B cell (primary cell): ENCODE measurements around the gene SLC39A1. TPM values are rescaled to one million over a fixed set of nuclear protein-coding genes. Genes with fewer than 3 reads are reported as not detected.

Experiments
- ATAC-seq: fragments of 200-7000 bp; cut with Tn5 transposase; one replicate; pipeline ENCODE4 v1.10.0; 2021; ENCODE audit warnings: low read depth, mild to moderate bottlenecking, moderate number of reproducible peaks, moderate library complexity
- CTCF ChIA-PET: fragments of 350-600 bp; sonication (Branson Sonifier 250); formaldehyde crosslinking; loops from one replicate; lab custom pipeline; 2021; ENCODE audit warnings: antibody characterized with exemption, inconsistent platforms; lab: Charles Lee
- POLR2A ChIA-PET: fragments of 350-600 bp; sonication (Branson Sonifier 250); formaldehyde crosslinking; loops from one replicate; lab custom pipeline; 2021; ENCODE audit warnings: antibody characterized with exemption; lab: Charles Lee
- DNase-seq: peaks from one replicate; pipeline ENCODE4 v3.0.0; 2013
- H2AFZ ChIP-seq: 2 replicates; pipeline ENCODE4 v1.6.1; 2012; ENCODE audit warnings: mild to moderate bottlenecking, low read depth, low read length; ENCODE audit not compliant: insufficient read depth, poor library complexity, severe bottlenecking
- H3K27ac ChIP-seq, 2 donors: 1 replicate in 1 of 2; 2 replicates in 1 of 2; pipeline ENCODE4 v1.5.1; 2012 to 2013; ENCODE audit warnings: low read length in 2 of 2, mild to moderate bottlenecking in 2 of 2, moderate library complexity in 1 of 2
- H3K27me3 ChIP-seq, 4 experiments: fragments of 200-600 bp in 1 of 4; sonication (generic) in 1 of 4; replicated peaks in 1 of 4; 1 replicate in 2 of 4; 2 replicates in 2 of 4; pipeline versions ENCODE4 v1.6.1 to v1.7.0; 2013 to 2016; ENCODE audit warnings: low read length in 3 of 4, mild to moderate bottlenecking in 2 of 4, mixed read lengths in 1 of 4, moderate library complexity in 1 of 4; ENCODE audit not compliant: insufficient read depth in 4 of 4, control insufficient read depth in 3 of 4; ENCODE audit errors: control extremely low read depth in 1 of 4
- H3K36me3 ChIP-seq, 2 experiments: replicated peaks in 1 of 2; 1 replicate in 1 of 2; 2 replicates in 1 of 2; pipeline versions ENCODE4 v1.6.1 to v1.7.1; 2013; ENCODE audit warnings: low read length in 1 of 2; ENCODE audit not compliant: insufficient read depth in 2 of 2, control insufficient read depth in 1 of 2; ENCODE audit errors: control extremely low read depth in 1 of 2, extremely low read depth in 1 of 2
- H3K4me1 ChIP-seq, 2 donors: fragments of 200-600 bp in 1 of 2; sonication (generic) in 1 of 2; 1 replicate in 1 of 2; 2 replicates in 1 of 2; pipeline versions ENCODE4 v1.5.1 to v1.6.1; 2013 to 2017; ENCODE audit warnings: low read length in 2 of 2; ENCODE audit not compliant: control insufficient read depth in 2 of 2, insufficient read depth in 2 of 2
- H3K4me2 ChIP-seq: replicated peaks from 2 replicates; pipeline ENCODE3; 2012; ENCODE audit warnings: mild to moderate bottlenecking, low read depth, low read length; ENCODE audit not compliant: poor library complexity, severe bottlenecking
- H3K4me3 ChIP-seq, 5 experiments: fragments of 200-600 bp in 1 of 5; sonication (generic) in 1 of 5; 1 replicate in 3 of 5; 2 replicates in 2 of 5; pipeline versions ENCODE4 v1.5.1 to v1.7.0; 2011 to 2016; ENCODE audit warnings: low read length in 4 of 5, mild to moderate bottlenecking in 4 of 5, low read depth in 2 of 5, control low read depth in 1 of 5, moderate library complexity in 1 of 5; ENCODE audit not compliant: insufficient read depth in 1 of 5; ENCODE audit errors: control extremely low read depth in 1 of 5, extremely low read depth in 1 of 5
- H3K79me2 ChIP-seq: fragments of 200-600 bp; sonication (generic); one replicate; pipeline ENCODE4 v1.6.0; 2016; ENCODE audit warnings: low read length; ENCODE audit not compliant: control insufficient read depth, insufficient read depth
- H3K9ac ChIP-seq: fragments of 200-600 bp; sonication (generic); 2 replicates; pipeline ENCODE4 v1.6.1; 2017; ENCODE audit warnings: mild to moderate bottlenecking, low read length, moderate library complexity
- H3K9me3 ChIP-seq, 3 donors: one replicate each; pipeline versions ENCODE4 v1.6.1 to v1.7.1; 2013; ENCODE audit warnings: low read length in 2 of 3; ENCODE audit not compliant: control insufficient read depth in 2 of 3, insufficient read depth in 1 of 3; ENCODE audit errors: control extremely low read depth in 1 of 3
- H4K20me1 ChIP-seq: 2 replicates; pipeline ENCODE4 v1.6.0; 2012; ENCODE audit warnings: mild to moderate bottlenecking, low read length; ENCODE audit not compliant: insufficient read depth, control insufficient read depth, poor library complexity, severe bottlenecking
- H3K27ac Mint-ChIP-seq: one replicate; pipeline ENCODE4 v1.8.0; 2021; ENCODE audit warnings: mixed read lengths
- H3K27me3 Mint-ChIP-seq: one replicate; pipeline ENCODE4 v1.8.0; 2021; ENCODE audit warnings: mixed read lengths
- H3K4me1 Mint-ChIP-seq: one replicate; pipeline ENCODE4 v1.8.0; 2021; ENCODE audit warnings: mixed read lengths
- H3K4me3 Mint-ChIP-seq: one replicate; pipeline ENCODE4 v1.8.0; 2021; ENCODE audit warnings: mixed read lengths
- H3K9me3 Mint-ChIP-seq: one replicate; pipeline ENCODE4 v1.8.0; 2022; ENCODE audit warnings: mixed read lengths; ENCODE audit not compliant: insufficient read depth
- EZH2 ChIP-seq: IDR thresholded peaks from 2 replicates; pipeline ENCODE4 v1.6.1; 2012; ENCODE audit warnings: borderline replicate concordance, low read depth, mild to moderate bottlenecking, moderate library complexity, low read length; ENCODE audit not compliant: insufficient read depth, poor library complexity, severe bottlenecking
- WGBS: methylation state at CpG from one replicate; pipeline ENCODE4 v1.1.5; 2013; ENCODE audit warnings: missing lambda C conversion rate; ENCODE audit not compliant: insufficient coverage; 5-methylcytosine and 5-hydroxymethylcytosine counted together
- intact Hi-C: fragments of 100-400 bp; cut with micrococcal nuclease; formaldehyde crosslinking; loops from one replicate; pipeline ENCODE4 v1.10.0; 2022
- polyA plus RNA-seq: library from polyadenylated mRNA; depleted of rRNA; stranded (reverse); fragments of >200 nt; gene quantifications from 2 replicates; pipeline ENCODE4 v1.2.3, GENCODE V29; 2012
- total RNA-seq, 2 donors: library from RNA; stranded (reverse); fragments of 120-200 nt in 1 of 2; gene quantifications; 1 replicate in 1 of 2; 2 replicates in 1 of 2; pipeline versions ENCODE4 v1.2.3 to v1.2.4, GENCODE V29; 2013 to 2022
- TF ChIP-seq, protein P1 (sequence below): fragments of 200-600 bp; IDR thresholded peaks from one replicate; pipeline ENCODE4 v1.8.0; 2022; ENCODE audit warnings: antibody characterized with exemption, mild to moderate bottlenecking

Gene SLC39A1
- total and polyA plus RNA-seq, 2 donors (not counting 1 experiment from before 2014, with no cell fraction given): 19.3 to 28.1 TPM

- peaks cover 52% of the 10 kb centered on the region for H3K4me1 Mint-ChIP-seq
- POLR2A ChIA-PET: no interaction called here
- no peak overlapping the region for H3K9ac ChIP-seq
- no peaks in the 10 kb centered on the region for H3K9me3 Mint-ChIP-seq
- TF ChIP-seq EZH2: no peak
- TF ChIP-seq, protein P1, sequence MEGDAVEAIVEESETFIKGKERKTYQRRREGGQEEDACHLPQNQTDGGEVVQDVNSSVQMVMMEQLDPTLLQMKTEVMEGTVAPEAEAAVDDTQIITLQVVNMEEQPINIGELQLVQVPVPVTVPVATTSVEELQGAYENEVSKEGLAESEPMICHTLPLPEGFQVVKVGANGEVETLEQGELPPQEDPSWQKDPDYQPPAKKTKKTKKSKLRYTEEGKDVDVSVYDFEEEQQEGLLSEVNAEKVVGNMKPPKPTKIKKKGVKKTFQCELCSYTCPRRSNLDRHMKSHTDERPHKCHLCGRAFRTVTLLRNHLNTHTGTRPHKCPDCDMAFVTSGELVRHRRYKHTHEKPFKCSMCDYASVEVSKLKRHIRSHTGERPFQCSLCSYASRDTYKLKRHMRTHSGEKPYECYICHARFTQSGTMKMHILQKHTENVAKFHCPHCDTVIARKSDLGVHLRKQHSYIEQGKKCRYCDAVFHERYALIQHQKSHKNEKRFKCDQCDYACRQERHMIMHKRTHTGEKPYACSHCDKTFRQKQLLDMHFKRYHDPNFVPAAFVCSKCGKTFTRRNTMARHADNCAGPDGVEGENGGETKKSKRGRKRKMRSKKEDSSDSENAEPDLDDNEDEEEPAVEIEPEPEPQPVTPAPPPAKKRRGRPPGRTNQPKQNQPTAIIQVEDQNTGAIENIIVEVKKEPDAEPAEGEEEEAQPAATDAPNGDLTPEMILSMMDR: no peak
- H3K4me2 ChIP-seq: no peak overlapping the region
- H2AFZ ChIP-seq: no peak overlapping the region
- H3K27ac ChIP-seq: peak overlapping the region in 1 of 2 donors; percentile 60
- CTCF ChIA-PET: interaction anchor here (1.5 kb wide), 1 partner anchor 35 kb away, joined by 4 read pairs; the partner anchor contains the start of gene RAB13
- no peak overlapping the region for H3K4me3 ChIP-seq
- H3K9me3 ChIP-seq: no peaks in the 10 kb centered on the region
- intact Hi-C loops: no loop called here
- no peak for DNase-seq
- no peaks in the 10 kb centered on the region for H3K27me3 ChIP-seq
- no peak overlapping the region for H3K4me3 Mint-ChIP-seq
- H3K36me3 ChIP-seq: peaks cover 2 to 70% of the 10 kb centered on the region in 2 experiments
- peak overlapping the region; percentile 10 for H3K27ac Mint-ChIP-seq
- H4K20me1 ChIP-seq: peaks cover 74% of the 10 kb centered on the region
- no peak for ATAC-seq
- H3K4me1 ChIP-seq: peaks cover 28 to 38% of the 10 kb centered on the region in 2 donors
- 87% methylated on average over 11 of the region's 11 CpGs for WGBS
- H3K27me3 Mint-ChIP-seq: no peaks in the 10 kb centered on the region
- H3K79me2 ChIP-seq: peaks cover 63% of the 10 kb centered on the region
Measured at GRCh38 chr1:153951183-153951582, 12.2 kb downstream of the SLC39A1 start.

- CTCF ChIA-PET: interaction anchor here (0.6 to 5.9 kb wide), 25 partner anchors 11 to 381 kb away, joined by 3 to 65 read pairs (median 4); partner anchors contain the start of genes CREB3L4, CRTC2, GATAD2B and JTB
- H3K4me3 ChIP-seq: peak within 1 kb of the TSS; percentile 54 to 95 (median 85)
- H3K4me1 Mint-ChIP-seq: peaks cover 56% of the 10 kb centered on the region
- intact Hi-C loops: loop anchor here (1.0 to 5.0 kb wide), 9 partner anchors 12 to 275 kb away; partner anchors contain the start of genes CREB3L4, CRTC2, INTS3 and RPS27
- peaks cover 55% of the 10 kb centered on the region for H3K79me2 ChIP-seq
- H3K4me2 ChIP-seq: peak within 1 kb of the TSS; percentile 89
- H2AFZ ChIP-seq: peak within 1 kb of the TSS; percentile 53
- H3K9ac ChIP-seq: peak within 1 kb of the TSS; percentile 89
- no peaks in the 10 kb centered on the region for H3K27me3 ChIP-seq
- peak within 1 kb of the TSS; percentile 96 for H3K27ac Mint-ChIP-seq
- DNase-seq: peak; percentile 89
- H4K20me1 ChIP-seq: peaks cover 53% of the 10 kb centered on the region
- ATAC-seq: peak; percentile 54
- no peaks in the 10 kb centered on the region for H3K27me3 Mint-ChIP-seq
- no peaks in the 10 kb centered on the region for H3K9me3 Mint-ChIP-seq
- peak within 1 kb of the TSS; percentile 91 to 98 for H3K27ac ChIP-seq
- peaks cover 36 to 53% of the 10 kb centered on the region in 2 donors for H3K4me1 ChIP-seq
- POLR2A ChIA-PET: interaction anchor here (0.5 to 4.4 kb wide), 17 partner anchors 9 to 1961 kb away, joined by 3 to 124 read pairs (median 6); partner anchors contain the start of genes CREB3L4, CRTC2, GATAD2B and JTB
- H3K9me3 ChIP-seq: no peaks in the 10 kb centered on the region
- peaks cover 8 to 60% of the 10 kb centered on the region in 2 experiments for H3K36me3 ChIP-seq
- peak within 1 kb of the TSS; percentile 94 for H3K4me3 Mint-ChIP-seq
- no peak for TF ChIP-seq EZH2
- TF ChIP-seq, protein P1: peak; percentile 87
- WGBS: 7% methylated on average over 28 of the region's 28 CpGs
Measured at GRCh38 chr1:153946622-153947241, 16.6 kb downstream of the SLC39A1 start, which contains the start of gene DENND4B. Gene DENND4B, minus strand, starts transcription at chr1:153946718. Its CDS starts 2,344 bp downstream, at chr1:153944374.
